Left ventricle myocardium inferior (tissue), 1 donor: ENCODE data around the gene TEAD4. TPM values are rescaled to one million over a fixed set of nuclear protein-coding genes. Genes with fewer than 3 reads are reported as not detected.

Experiments
- DNase-seq: peaks from one replicate; pipeline ENCODE4 v3.0.0-alpha.2; 2020
- H3K27ac ChIP-seq: fragments of 200-600 bp; replicated peaks from 2 replicates; pipeline ENCODE4 v1.8.0; 2021
- H3K27me3 ChIP-seq: fragments of 200-600 bp; 2 replicates; pipeline ENCODE4 v1.8.0; 2021; ENCODE audit warnings: low read depth
- H3K36me3 ChIP-seq: fragments of 200-600 bp; 2 replicates; pipeline ENCODE4 v1.8.0; 2021
- H3K4me1 ChIP-seq: fragments of 200-600 bp; 2 replicates; pipeline ENCODE4 v1.8.0; 2021
- H3K4me3 ChIP-seq: fragments of 200-600 bp; 2 replicates; pipeline ENCODE4 v1.8.0; 2021; ENCODE audit warnings: mild to moderate bottlenecking, moderate library complexity
- H3K9me3 ChIP-seq: fragments of 200-600 bp; replicated peaks from 2 replicates; pipeline ENCODE4 v1.8.0; 2021
- CTCF ChIP-seq: fragments of 200-600 bp; IDR thresholded peaks from 2 replicates; pipeline ENCODE4 v1.8.0; 2021; ENCODE audit warnings: antibody characterized with exemption, mild to moderate bottlenecking, borderline replicate concordance
- intact Hi-C: fragments of 100-400 bp; cut with micrococcal nuclease; formaldehyde crosslinking; loops from one replicate; pipeline ENCODE4 v1.11.0; 2022
- total RNA-seq: library from RNA; stranded (reverse); fragmentation: NEBNext Ultra II Directional; extraction: Animal tissue kit (Norgen Biotek cat#: 25700); gene quantifications from one replicate; pipeline ENCODE4 v1.2.1, GENCODE V29; 2021
- donor health status: DM: no; HTN: yes; CAD: no; lungs with severe emphysema.

The TEAD4 gene
- total RNA-seq, 1 donor from 2014 or later, result 6.7 TPM

DNA sequence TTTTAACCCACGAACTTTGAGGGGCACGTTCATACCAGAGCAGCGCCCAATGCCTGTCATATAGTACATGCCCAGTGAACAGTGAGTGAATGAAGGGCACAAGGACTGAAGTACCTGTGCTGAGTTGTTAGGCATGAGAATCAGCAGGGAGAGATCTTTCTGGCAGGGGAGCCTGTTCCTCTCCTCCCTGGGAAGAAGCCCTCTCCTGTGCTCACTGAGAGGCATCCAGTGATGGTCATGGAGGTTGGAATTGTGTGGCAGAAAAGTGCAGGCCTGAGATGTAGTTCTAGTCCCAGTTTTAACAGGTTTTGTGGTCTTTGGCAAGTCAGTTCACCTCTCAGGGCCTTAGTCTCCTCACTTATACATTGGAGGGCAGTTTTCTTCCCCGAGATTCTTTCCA is 20.6 kb downstream of the TEAD4 start:
- Histone ChIP-seq H3K9me3 (no peaks in the 10 kb centered on the region), H3K27ac (no peak overlapping the region), H3K4me1 (peaks cover 29% of the 10 kb centered on the region), H3K4me3 (no peak overlapping the region), H3K36me3 (no peaks in the 10 kb centered on the region), H3K27me3 (no peaks in the 10 kb centered on the region)
- TF ChIP-seq CTCF, result no peak
- DNase-seq, result no peak
- intact Hi-C loops, result no loop called here

DNA sequence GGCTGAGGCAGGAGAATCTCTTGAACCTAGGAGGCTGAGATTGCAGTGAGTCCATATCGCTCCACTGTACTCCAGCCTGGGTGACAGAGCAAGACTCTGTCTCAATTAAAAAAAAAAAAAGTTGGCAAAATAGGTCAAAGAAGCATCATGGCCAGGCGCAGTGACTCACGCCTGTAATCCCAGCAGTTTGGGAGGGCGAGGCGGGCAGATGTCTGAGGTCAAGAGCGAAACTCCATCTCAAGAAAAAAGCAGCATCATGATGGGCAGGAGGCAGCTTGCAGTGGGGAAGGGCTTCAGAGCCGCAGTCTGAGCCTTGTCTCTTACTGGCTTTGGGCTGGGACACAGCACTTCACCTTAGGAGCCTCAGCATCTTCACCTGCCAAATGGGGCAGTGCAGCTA is 21.4 kb downstream of the TEAD4 start:
- H3K27ac ChIP-seq, result no peak overlapping the region
- H3K36me3 ChIP-seq, result no peaks in the 10 kb centered on the region
- H3K27me3 ChIP-seq, result no peaks in the 10 kb centered on the region
- no peak for TF ChIP-seq CTCF
- no peaks in the 10 kb centered on the region for H3K9me3 ChIP-seq
- intact Hi-C loops, result no loop called here
- no peak for DNase-seq
- no peak overlapping the region for H3K4me3 ChIP-seq
- H3K4me1 ChIP-seq, result peaks cover 26% of the 10 kb centered on the region

GRCh38 chr12:2982361-2982760 is 23.2 kb downstream of the TEAD4 start:
- Histone ChIP-seq H3K4me3 (no peak overlapping the region), H3K27me3 (no peaks in the 10 kb centered on the region), H3K36me3 (no peaks in the 10 kb centered on the region), H3K4me1 (peaks cover 16% of the 10 kb centered on the region), H3K9me3 (no peaks in the 10 kb centered on the region), H3K27ac (no peak overlapping the region)
- intact Hi-C loops, result no loop called here
- TF ChIP-seq CTCF, result no peak
- no peak for DNase-seq

DNA sequence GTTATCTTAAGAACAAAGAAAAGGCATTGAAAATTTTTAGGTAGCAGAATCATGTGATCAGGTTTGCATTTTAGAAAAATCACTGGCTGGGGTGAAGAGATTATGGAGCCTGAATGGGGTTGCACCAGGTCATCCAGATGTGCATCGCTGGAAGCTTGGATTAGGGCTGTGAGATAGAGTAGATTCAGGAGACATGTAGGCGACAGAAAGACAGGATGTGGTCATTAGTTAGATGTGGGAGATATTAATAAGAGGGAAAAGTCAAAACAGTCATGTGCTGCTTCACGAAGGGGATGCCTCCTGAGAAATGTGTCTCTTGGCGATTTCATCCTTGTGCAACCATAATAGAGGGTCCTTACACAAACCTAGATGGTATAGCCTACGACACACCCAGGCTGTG is 25.1 kb downstream of the TEAD4 start:
- TF ChIP-seq CTCF, result no peak
- no peak for DNase-seq
- intact Hi-C loops, result no loop called here
- H3K27ac ChIP-seq, result no peak overlapping the region
- H3K4me3 ChIP-seq, result no peak overlapping the region
- H3K36me3 ChIP-seq, result peaks cover 7% of the 10 kb centered on the region
- peaks cover 5% of the 10 kb centered on the region for H3K9me3 ChIP-seq
- H3K27me3 ChIP-seq, result no peaks in the 10 kb centered on the region
- H3K4me1 ChIP-seq, result peaks cover 16% of the 10 kb centered on the region

- Histone ChIP-seq H3K36me3 (peaks cover 11% of the 10 kb centered on the region), H3K4me1 (peaks cover 16% of the 10 kb centered on the region), H3K27ac (no peak overlapping the region), H3K27me3 (no peaks in the 10 kb centered on the region), H3K9me3 (peaks cover 10% of the 10 kb centered on the region), H3K4me3 (no peak overlapping the region)
- TF ChIP-seq CTCF, result no peak
- no peak for DNase-seq
- intact Hi-C loops, result no loop called here
Measured at GRCh38 chr12:2984698-2985097, 25.5 kb downstream of the TEAD4 start.

- peaks cover 16% of the 10 kb centered on the region for H3K9me3 ChIP-seq
- peaks cover 16% of the 10 kb centered on the region for H3K4me1 ChIP-seq
- no peak overlapping the region for H3K4me3 ChIP-seq
- peaks cover 13% of the 10 kb centered on the region for H3K36me3 ChIP-seq
- intact Hi-C loops, result no loop called here
- H3K27ac ChIP-seq, result no peak overlapping the region
- no peaks in the 10 kb centered on the region for H3K27me3 ChIP-seq
- no peak for TF ChIP-seq CTCF
- no peak for DNase-seq
Measured at GRCh38 chr12:2986876-2987275, 27.7 kb downstream of the TEAD4 start.
